HCT116 (cell line): ENCODE results near the gene ITGB6.

Experiments used
- CTCF ChIP-seq, 3 experiments: fragments of 200-600 bp in 1 of 3; sonication (generic) in 1 of 3; IDR thresholded peaks in 2 of 3; conservative IDR thresholded peaks in 1 of 3; 2 replicates each; pipeline ENCODE4 v1.5.1; 2012 to 2017; ENCODE audit warnings: low read depth in 2 of 3, low read length in 2 of 3, antibody characterized with exemption in 1 of 3, borderline replicate concordance in 1 of 3, control low read depth in 1 of 3, mild to moderate bottlenecking in 1 of 3, mixed read lengths in 1 of 3, mixed run types in 1 of 3, moderate library complexity in 1 of 3; ENCODE audit not compliant: insufficient read depth in 1 of 3
- EZH2 ChIP-seq: fragments of 200-600 bp; sonication (generic); IDR thresholded peaks from 2 replicates; pipeline ENCODE4 v1.6.1; 2017; ENCODE audit warnings: antibody characterized with exemption, mixed run types
- RAD21 ChIP-seq: IDR thresholded peaks from 2 replicates; pipeline ENCODE4 v1.6.1; 2012; ENCODE audit warnings: low read depth, mild to moderate bottlenecking
- SRF ChIP-seq: IDR thresholded peaks from 2 replicates; pipeline ENCODE4 v1.6.1; 2012; ENCODE audit warnings: low read depth

GRCh38 chr2:160125828-160126227 lies 74.2 kb downstream of the ITGB6 start:
- TF ChIP-seq CTCF (IDR thresholded peaks at IDR 0.05 in 2 of 3, conservative IDR thresholded peaks at IDR 0.05 in 1 of 3; ENCODE audit: borderline replicate concordance in 1 of 3, insufficient read depth in 1 of 3, low read depth in 2 of 3, low read length in 2 of 3) (no peak), EZH2 (no peak), RAD21 (no peak), SRF (no peak)
